DND-41 (cell line): Measurements from ENCODE around the gene PRMT2.

Experiments
- ATAC-seq: fragments of 200-7000 bp; cut with Tn5 transposase; 3 replicates; pipeline ENCODE4 v1.9.1; 2021; ENCODE audit warnings: low read depth; ENCODE audit not compliant: insufficient read depth
- DNase-seq: peaks from one replicate; pipeline ENCODE4 v3.0.0-alpha.2; 2020
- H2AFZ ChIP-seq: 2 replicates; pipeline ENCODE4 v1.6.0; 2012; ENCODE audit warnings: low read depth, low read length
- H3K27ac ChIP-seq: 2 replicates; pipeline ENCODE4 v1.5.1; 2012; ENCODE audit warnings: low read length, inconsistent platforms
- H3K27me3 ChIP-seq: fragments of 200-600 bp; sonication (generic); 2 replicates; pipeline ENCODE4 v1.6.0; 2012; ENCODE audit warnings: low read length, mild to moderate bottlenecking, inconsistent platforms; ENCODE audit not compliant: insufficient read depth, poor library complexity
- H3K36me3 ChIP-seq: 2 replicates; pipeline ENCODE4 v1.5.1; 2012; ENCODE audit warnings: low read length, inconsistent platforms; ENCODE audit not compliant: insufficient read depth
- H3K4me1 ChIP-seq: 2 replicates; pipeline ENCODE4 v1.5.1; 2012; ENCODE audit warnings: mild to moderate bottlenecking, low read length; ENCODE audit not compliant: insufficient read depth
- H3K4me2 ChIP-seq: 2 replicates; pipeline ENCODE4 v1.6.0; 2012; ENCODE audit warnings: mild to moderate bottlenecking, moderate library complexity, low read length, inconsistent platforms; ENCODE audit not compliant: insufficient read depth
- H3K4me3 ChIP-seq, 2 experiments: fragments of 200-600 bp in 1 of 2; shearing (Covaris generic) in 1 of 2; 2 replicates each; pipeline ENCODE4 v1.5.1; 2012 to 2016; ENCODE audit warnings: inconsistent platforms in 2 of 2, low read length in 2 of 2, mild to moderate bottlenecking in 2 of 2, low read depth in 1 of 2, moderate library complexity in 1 of 2
- H3K79me2 ChIP-seq: 2 replicates; pipeline ENCODE4 v1.6.0; 2012; ENCODE audit warnings: low read length, inconsistent platforms; ENCODE audit not compliant: insufficient read depth
- H3K9ac ChIP-seq: 2 replicates; pipeline ENCODE4 v1.6.0; 2012; ENCODE audit warnings: low read depth, mild to moderate bottlenecking, inconsistent platforms, low read length, moderate library complexity
- H3K9me3 ChIP-seq: 2 replicates; pipeline ENCODE4 v1.5.1; 2012; ENCODE audit warnings: low read length, moderate library complexity, mild to moderate bottlenecking, inconsistent platforms; ENCODE audit not compliant: insufficient read depth, severe bottlenecking
- H4K20me1 ChIP-seq: 2 replicates; pipeline ENCODE4 v1.6.0; 2012; ENCODE audit warnings: low read length; ENCODE audit not compliant: insufficient read depth
- CTCF ChIP-seq: IDR thresholded peaks from 2 replicates; pipeline ENCODE4 v1.5.1; 2012; ENCODE audit warnings: borderline replicate concordance, low read length, moderate library complexity, mild to moderate bottlenecking; ENCODE audit not compliant: poor library complexity, severe bottlenecking; ENCODE audit errors: extremely low read depth
- EZH2 ChIP-seq: IDR thresholded peaks from 3 replicates; pipeline ENCODE4 v1.6.1; 2012; ENCODE audit warnings: borderline replicate concordance, low read depth, mild to moderate bottlenecking, moderate library complexity, low read length, inconsistent platforms; ENCODE audit not compliant: severe bottlenecking

Gene PRMT2

GRCh38 chr21:46616656-46617055 lies 18.8 kb upstream of the PRMT2 start:
- Histone ChIP-seq H3K27ac (no peak overlapping the region), H3K4me2 (no peak overlapping the region), H3K27me3 (no peaks in the 10 kb centered on the region), H3K36me3 (no peaks in the 10 kb centered on the region), H3K4me1 (peaks cover 6% of the 10 kb centered on the region), H2AFZ (no peak overlapping the region), H3K9me3 (no peaks in the 10 kb centered on the region), H3K9ac (no peak overlapping the region), H3K4me3 (no peak overlapping the region), H4K20me1 (no peaks in the 10 kb centered on the region), H3K79me2 (no peaks in the 10 kb centered on the region)
- no peak for DNase-seq
- ATAC-seq, result no peak
- TF ChIP-seq CTCF (no peak), EZH2 (no peak)

- H3K79me2 ChIP-seq, result no peaks in the 10 kb centered on the region
- no peaks in the 10 kb centered on the region for H3K27me3 ChIP-seq
Observed at GRCh38 chr21:46617267-46618051, 18.0 kb upstream of the PRMT2 start.

GRCh38 chr21:46618738-46619379 lies 16.6 kb upstream of the PRMT2 start:
- TF ChIP-seq CTCF, result no peak
- no peak for TF ChIP-seq EZH2
- H2AFZ ChIP-seq, result no peak overlapping the region
- H3K9ac ChIP-seq, result no peak overlapping the region
- H3K27ac ChIP-seq, result no peak overlapping the region
- no peak overlapping the region for H3K4me2 ChIP-seq
- peaks cover 23% of the 10 kb centered on the region for H3K4me1 ChIP-seq
- no peaks in the 10 kb centered on the region for H3K9me3 ChIP-seq
- no peaks in the 10 kb centered on the region for H3K79me2 ChIP-seq
- H4K20me1 ChIP-seq, result no peaks in the 10 kb centered on the region
- H3K36me3 ChIP-seq, result no peaks in the 10 kb centered on the region
- no peak for DNase-seq
- H3K4me3 ChIP-seq, result no peak overlapping the region
- no peak for ATAC-seq
- H3K27me3 ChIP-seq, result no peaks in the 10 kb centered on the region

More at GRCh38 chr21:46617267-46618051, 18.0 kb upstream of the PRMT2 start:
- DNase-seq (no peak), ATAC-seq (no peak)
- H3K4me1 ChIP-seq, result peaks cover 14% of the 10 kb centered on the region
- H3K4me2 ChIP-seq, result no peak overlapping the region
- H3K9me3 ChIP-seq, result no peaks in the 10 kb centered on the region
- no peak for TF ChIP-seq EZH2
- no peak for TF ChIP-seq CTCF
- no peak overlapping the region for H3K27ac ChIP-seq
- no peak overlapping the region for H3K9ac ChIP-seq
- no peak overlapping the region for H2AFZ ChIP-seq
- H3K4me3 ChIP-seq, result no peak overlapping the region
- H3K36me3 ChIP-seq, result no peaks in the 10 kb centered on the region
- H4K20me1 ChIP-seq, result no peaks in the 10 kb centered on the region
